OCI-LY1 (cell line): ENCODE measurements around the gene DDX51.

Experiments used
- EZH2 ChIP-seq: fragments of 200-600 bp; sonication (generic), shearing (Covaris generic); IDR thresholded peaks from 2 replicates; pipeline ENCODE4 v1.8.0; 2017; ENCODE audit warnings: borderline replicate concordance, mixed run types, mild to moderate bottlenecking, antibody characterized with exemption, low read length, moderate library complexity, mixed read lengths
- TF ChIP-seq, protein P1 (sequence below): fragments of 200-600 bp; sonication (generic), shearing (Covaris generic); IDR thresholded peaks from 2 replicates; pipeline ENCODE4 v1.5.1; 2017; ENCODE audit warnings: mild to moderate bottlenecking, antibody characterized with exemption, low read length, moderate library complexity, mixed read lengths

- TF ChIP-seq, protein P1, sequence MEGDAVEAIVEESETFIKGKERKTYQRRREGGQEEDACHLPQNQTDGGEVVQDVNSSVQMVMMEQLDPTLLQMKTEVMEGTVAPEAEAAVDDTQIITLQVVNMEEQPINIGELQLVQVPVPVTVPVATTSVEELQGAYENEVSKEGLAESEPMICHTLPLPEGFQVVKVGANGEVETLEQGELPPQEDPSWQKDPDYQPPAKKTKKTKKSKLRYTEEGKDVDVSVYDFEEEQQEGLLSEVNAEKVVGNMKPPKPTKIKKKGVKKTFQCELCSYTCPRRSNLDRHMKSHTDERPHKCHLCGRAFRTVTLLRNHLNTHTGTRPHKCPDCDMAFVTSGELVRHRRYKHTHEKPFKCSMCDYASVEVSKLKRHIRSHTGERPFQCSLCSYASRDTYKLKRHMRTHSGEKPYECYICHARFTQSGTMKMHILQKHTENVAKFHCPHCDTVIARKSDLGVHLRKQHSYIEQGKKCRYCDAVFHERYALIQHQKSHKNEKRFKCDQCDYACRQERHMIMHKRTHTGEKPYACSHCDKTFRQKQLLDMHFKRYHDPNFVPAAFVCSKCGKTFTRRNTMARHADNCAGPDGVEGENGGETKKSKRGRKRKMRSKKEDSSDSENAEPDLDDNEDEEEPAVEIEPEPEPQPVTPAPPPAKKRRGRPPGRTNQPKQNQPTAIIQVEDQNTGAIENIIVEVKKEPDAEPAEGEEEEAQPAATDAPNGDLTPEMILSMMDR: peak; percentile 93
- no peak for TF ChIP-seq EZH2
Observed at GRCh38 chr12:132153501-132154340, 9.6 kb upstream of the DDX51 start.
